ENCODE measurements around the gene EML1.

DNA sequence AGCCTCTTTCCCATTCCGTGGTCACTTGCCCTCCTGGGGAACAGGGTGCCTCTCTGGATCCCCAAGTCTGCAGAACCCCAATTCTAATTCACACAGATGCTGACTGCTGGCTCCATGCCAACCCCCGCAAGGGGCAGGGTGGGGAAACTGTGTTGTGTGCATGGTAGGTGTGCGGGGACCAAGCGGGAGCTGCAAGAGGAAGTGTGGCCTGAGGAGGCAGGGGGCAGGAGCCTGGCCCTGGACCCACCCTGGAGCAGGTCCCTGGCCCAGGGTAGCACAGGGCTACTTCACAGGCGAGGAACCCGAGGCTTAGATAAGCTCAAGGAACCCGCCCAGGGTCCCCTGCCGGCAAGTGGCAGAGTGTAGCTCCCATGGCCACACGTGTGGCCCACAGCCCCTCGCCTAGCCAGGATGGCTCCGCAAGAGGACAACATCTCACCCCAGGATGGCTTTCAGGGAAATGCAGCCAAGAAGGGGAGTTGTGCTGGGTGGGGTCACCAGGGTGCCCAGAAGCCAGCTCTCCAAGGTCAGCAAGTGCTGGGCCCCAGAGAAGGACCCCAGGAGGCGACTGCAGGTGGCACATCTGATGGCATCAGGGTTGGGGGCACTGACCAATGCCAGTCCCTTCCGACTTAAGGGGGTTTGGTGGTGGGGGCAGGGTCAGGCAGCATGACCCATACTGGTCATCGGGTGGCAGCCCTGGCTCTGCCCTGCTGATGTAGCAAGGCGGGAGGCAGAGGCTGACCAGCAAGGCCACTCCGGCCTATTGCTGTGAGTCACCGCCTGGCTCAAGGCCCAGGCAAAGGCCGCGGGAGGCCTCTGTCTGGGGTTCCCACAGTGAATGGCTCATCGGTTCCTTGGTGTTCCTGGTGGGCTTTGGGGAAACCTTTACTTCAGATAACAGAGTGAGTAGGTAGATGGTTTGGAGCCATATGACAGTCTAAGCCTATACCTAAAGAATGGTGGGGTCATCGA, 37.3 kb upstream of the EML1 start:
- TF ChIP-seq, protein P1, sequence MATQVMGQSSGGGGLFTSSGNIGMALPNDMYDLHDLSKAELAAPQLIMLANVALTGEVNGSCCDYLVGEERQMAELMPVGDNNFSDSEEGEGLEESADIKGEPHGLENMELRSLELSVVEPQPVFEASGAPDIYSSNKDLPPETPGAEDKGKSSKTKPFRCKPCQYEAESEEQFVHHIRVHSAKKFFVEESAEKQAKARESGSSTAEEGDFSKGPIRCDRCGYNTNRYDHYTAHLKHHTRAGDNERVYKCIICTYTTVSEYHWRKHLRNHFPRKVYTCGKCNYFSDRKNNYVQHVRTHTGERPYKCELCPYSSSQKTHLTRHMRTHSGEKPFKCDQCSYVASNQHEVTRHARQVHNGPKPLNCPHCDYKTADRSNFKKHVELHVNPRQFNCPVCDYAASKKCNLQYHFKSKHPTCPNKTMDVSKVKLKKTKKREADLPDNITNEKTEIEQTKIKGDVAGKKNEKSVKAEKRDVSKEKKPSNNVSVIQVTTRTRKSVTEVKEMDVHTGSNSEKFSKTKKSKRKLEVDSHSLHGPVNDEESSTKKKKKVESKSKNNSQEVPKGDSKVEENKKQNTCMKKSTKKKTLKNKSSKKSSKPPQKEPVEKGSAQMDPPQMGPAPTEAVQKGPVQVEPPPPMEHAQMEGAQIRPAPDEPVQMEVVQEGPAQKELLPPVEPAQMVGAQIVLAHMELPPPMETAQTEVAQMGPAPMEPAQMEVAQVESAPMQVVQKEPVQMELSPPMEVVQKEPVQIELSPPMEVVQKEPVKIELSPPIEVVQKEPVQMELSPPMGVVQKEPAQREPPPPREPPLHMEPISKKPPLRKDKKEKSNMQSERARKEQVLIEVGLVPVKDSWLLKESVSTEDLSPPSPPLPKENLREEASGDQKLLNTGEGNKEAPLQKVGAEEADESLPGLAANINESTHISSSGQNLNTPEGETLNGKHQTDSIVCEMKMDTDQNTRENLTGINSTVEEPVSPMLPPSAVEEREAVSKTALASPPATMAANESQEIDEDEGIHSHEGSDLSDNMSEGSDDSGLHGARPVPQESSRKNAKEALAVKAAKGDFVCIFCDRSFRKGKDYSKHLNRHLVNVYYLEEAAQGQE (IDR thresholded peaks at IDR 0.05; ENCODE audit: borderline replicate concordance), result no peak
- TF ChIP-seq, protein P2, sequence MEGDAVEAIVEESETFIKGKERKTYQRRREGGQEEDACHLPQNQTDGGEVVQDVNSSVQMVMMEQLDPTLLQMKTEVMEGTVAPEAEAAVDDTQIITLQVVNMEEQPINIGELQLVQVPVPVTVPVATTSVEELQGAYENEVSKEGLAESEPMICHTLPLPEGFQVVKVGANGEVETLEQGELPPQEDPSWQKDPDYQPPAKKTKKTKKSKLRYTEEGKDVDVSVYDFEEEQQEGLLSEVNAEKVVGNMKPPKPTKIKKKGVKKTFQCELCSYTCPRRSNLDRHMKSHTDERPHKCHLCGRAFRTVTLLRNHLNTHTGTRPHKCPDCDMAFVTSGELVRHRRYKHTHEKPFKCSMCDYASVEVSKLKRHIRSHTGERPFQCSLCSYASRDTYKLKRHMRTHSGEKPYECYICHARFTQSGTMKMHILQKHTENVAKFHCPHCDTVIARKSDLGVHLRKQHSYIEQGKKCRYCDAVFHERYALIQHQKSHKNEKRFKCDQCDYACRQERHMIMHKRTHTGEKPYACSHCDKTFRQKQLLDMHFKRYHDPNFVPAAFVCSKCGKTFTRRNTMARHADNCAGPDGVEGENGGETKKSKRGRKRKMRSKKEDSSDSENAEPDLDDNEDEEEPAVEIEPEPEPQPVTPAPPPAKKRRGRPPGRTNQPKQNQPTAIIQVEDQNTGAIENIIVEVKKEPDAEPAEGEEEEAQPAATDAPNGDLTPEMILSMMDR (IDR thresholded peaks at IDR 0.05; ENCODE audit: poor library complexity, severe bottlenecking), result no peak
- TF ChIP-seq EZH2 (IDR thresholded peaks at IDR 0.05; ENCODE audit: borderline replicate concordance, insufficient read depth, low read length, poor library complexity, severe bottlenecking) (no peak), TAF1 (IDR thresholded peaks at IDR 0.05; ENCODE audit: low read depth) (no peak), POLR2AphosphoS5 (IDR thresholded peaks at IDR 0.05) (no peak), MXI1 (conservative IDR thresholded peaks at IDR 0.05; ENCODE audit: poor library complexity, severe bottlenecking) (no peak), RAD21 (conservative IDR thresholded peaks at IDR 0.05) (no peak)

Measured in neural cell (in vitro differentiated cells).